ENCODE measurements around the gene PEX16. TPM values are rescaled to one million over a fixed set of nuclear protein-coding genes. Genes with fewer than 3 reads are reported as not detected.

PEX16 gene
- total and polyA plus RNA-seq, 10 donors, result 29.2 to 50.1 (median 34.9) TPM

DNA sequence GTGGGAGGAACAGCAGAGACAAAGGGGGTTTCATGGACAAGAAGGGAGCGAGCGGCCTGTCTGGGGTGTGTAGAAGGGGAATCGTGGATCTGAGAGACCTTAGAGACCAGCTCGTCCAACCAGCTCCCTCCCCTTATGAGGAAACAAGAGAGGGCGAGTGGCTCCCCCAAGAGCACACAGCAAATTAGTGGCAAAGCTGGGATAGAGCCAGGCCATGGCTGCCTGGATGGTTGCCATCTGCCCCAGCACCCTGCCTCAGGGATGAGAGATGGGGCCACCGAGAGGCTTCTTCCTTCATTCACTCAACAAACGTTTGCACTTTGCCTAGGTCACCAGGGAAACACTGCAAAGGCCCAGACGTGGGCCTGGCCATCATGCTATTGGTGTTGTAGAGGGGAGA, 28.1 kb downstream of the PEX16 start:
- Histone ChIP-seq H3K27me3 (replicated peaks in 1 of 7) (peaks cover 0 to 25% (median 0%) of the 10 kb centered on the region in 7 donors), H3K9me3 (no peaks in the 10 kb centered on the region), H3K36me3 (no peaks in the 10 kb centered on the region), H3K27ac (no peak overlapping the region), H3K4me1 (peaks cover 0 to 15% (median 14%) of the 10 kb centered on the region in 6 donors), H3K4me3 (no peak overlapping the region)
- DNase-seq, result no peak
- no peak for TF ChIP-seq POLR2A (IDR thresholded peaks at IDR 0.05)
- no peak for TF ChIP-seq POLR2AphosphoS5 (IDR thresholded peaks at IDR 0.05)
- TF ChIP-seq, protein P1, sequence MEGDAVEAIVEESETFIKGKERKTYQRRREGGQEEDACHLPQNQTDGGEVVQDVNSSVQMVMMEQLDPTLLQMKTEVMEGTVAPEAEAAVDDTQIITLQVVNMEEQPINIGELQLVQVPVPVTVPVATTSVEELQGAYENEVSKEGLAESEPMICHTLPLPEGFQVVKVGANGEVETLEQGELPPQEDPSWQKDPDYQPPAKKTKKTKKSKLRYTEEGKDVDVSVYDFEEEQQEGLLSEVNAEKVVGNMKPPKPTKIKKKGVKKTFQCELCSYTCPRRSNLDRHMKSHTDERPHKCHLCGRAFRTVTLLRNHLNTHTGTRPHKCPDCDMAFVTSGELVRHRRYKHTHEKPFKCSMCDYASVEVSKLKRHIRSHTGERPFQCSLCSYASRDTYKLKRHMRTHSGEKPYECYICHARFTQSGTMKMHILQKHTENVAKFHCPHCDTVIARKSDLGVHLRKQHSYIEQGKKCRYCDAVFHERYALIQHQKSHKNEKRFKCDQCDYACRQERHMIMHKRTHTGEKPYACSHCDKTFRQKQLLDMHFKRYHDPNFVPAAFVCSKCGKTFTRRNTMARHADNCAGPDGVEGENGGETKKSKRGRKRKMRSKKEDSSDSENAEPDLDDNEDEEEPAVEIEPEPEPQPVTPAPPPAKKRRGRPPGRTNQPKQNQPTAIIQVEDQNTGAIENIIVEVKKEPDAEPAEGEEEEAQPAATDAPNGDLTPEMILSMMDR (IDR thresholded peaks at IDR 0.05 in 8 of 11, conservative IDR thresholded peaks at IDR 0.05 in 3 of 11), result no peak
- intact Hi-C loops (cut with DNase I; ENCODE audit: low total_unique reads), result no loop called here
- WGBS, 5 donors, result 79 to 91% (median 86%) methylated on average over 8 of the region's 8 CpGs

DNA sequence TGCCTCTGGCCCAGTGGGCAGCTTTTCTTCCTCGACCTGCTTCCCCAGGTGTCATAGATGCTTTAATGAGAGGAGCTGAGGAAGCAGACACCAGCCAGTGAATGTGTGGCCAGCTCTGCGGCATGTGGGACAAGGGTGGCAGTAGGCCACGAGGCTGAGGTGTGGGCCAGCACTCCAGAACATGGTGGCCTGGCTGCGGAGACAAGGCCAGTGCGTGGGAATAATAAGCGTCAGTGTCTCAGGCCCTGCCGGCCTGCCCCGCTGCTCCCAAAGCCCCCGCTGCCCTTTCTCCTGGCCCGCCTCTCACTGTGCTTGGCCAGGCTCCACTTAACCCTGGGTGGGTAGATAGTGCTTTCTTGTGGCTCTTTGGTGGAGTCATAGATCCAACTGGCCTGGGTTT, 30.1 kb downstream of the PEX16 start:
- no peak for TF ChIP-seq POLR2A (IDR thresholded peaks at IDR 0.05)
- peak in 1 of 3 donors; percentile 34 for TF ChIP-seq POLR2AphosphoS5 (IDR thresholded peaks at IDR 0.05)
- 89 to 94% (median 91%) methylated on average over 7 to 10 of the region's 10 CpGs for WGBS, 5 donors
- Histone ChIP-seq H3K4me3 (no peak overlapping the region), H3K27me3 (replicated peaks in 1 of 7) (peaks cover 0 to 18% (median 0%) of the 10 kb centered on the region in 7 donors), H3K9me3 (no peaks in the 10 kb centered on the region), H3K27ac (no peak overlapping the region), H3K4me1 (peaks cover 0 to 15% (median 14%) of the 10 kb centered on the region in 6 donors), H3K36me3 (peaks cover 0 to 7% (median under 1%) of the 10 kb centered on the region in 6 donors)
- intact Hi-C loops (cut with DNase I; ENCODE audit: low total_unique reads), result no loop called here
- DNase-seq, result no peak

GRCh38 chr11:45886816-45887520, 30.7 kb downstream of the PEX16 start:
- peaks cover 0 to 18% (median 0%) of the 10 kb centered on the region in 7 donors for H3K27me3 ChIP-seq (replicated peaks in 1 of 7)
- TF ChIP-seq POLR2A (IDR thresholded peaks at IDR 0.05) (no peak), POLR2AphosphoS5 (IDR thresholded peaks at IDR 0.05) (no peak)
- TF ChIP-seq, protein P1 (IDR thresholded peaks at IDR 0.05 in 8 of 11, conservative IDR thresholded peaks at IDR 0.05 in 3 of 11), result no peak
- 88 to 98% (median 89%) methylated on average over 4 of the region's 4 CpGs for WGBS, 5 donors

DNA sequence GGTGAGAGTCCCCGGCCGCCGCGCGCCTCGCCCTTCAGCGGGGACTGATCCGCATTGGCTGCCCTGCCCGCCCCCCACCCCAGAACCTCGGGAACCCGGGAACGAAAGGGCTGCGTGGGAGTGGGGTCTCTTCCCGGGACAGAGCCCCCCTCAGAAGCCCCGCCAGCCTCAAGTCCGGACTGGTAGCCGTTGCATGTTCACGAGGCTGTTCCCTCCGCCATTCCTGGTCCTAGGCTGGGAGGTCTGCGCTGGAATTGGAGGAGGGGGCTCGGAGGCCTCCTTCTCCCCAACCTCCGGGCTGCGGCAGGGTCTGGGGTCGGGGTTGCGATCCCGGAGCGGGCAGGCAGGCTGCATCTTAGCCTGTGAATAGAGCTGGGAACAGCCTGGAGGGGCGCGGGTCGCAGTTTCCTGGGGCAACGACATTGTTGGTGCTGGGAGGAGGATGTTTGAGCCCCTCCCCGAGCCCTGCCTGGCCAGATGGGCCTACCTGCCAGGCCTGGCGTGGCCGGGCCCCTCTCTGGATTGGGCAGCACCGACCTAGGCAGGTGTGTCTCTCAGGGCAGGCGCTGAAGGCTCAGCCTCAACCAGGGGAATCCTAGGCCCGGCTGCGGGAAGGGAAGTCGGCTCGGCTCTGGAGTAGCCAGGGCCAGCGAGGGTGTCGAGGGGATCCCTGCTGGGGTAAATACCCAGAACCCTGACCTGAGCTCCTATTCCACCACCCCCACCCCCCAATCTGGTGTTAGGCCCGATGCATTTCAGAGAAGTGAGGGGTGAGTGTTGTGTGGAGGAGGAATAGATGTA, 31.6 kb downstream of the PEX16 start:
- peaks cover 0 to 21% (median 14%) of the 10 kb centered on the region in 6 donors for H3K36me3 ChIP-seq
- WGBS, 5 donors, result 14 to 20% (median 15%) methylated on average over 24 to 43 of the region's 43 CpGs
- peak in 1 of 3 donors; percentile 66 for TF ChIP-seq POLR2AphosphoS5 (IDR thresholded peaks at IDR 0.05)
- TF ChIP-seq POLR2A (IDR thresholded peaks at IDR 0.05), result no peak
- TF ChIP-seq, protein P1 (IDR thresholded peaks at IDR 0.05 in 8 of 11, conservative IDR thresholded peaks at IDR 0.05 in 3 of 11), result no peak
- H3K27me3 ChIP-seq (replicated peaks in 1 of 7), result peaks cover 0 to 18% (median 0%) of the 10 kb centered on the region in 7 donors
- intact Hi-C loops (cut with DNase I; ENCODE audit: low total_unique reads), result no loop called here
- H3K4me3 ChIP-seq, result peak overlapping the region; percentile 18 to 80 (median 50)
- no peaks in the 10 kb centered on the region for H3K9me3 ChIP-seq
- DNase-seq, result no peak
- H3K27ac ChIP-seq, result no peak overlapping the region
- H3K4me1 ChIP-seq, result peaks cover 0 to 15% (median 14%) of the 10 kb centered on the region in 6 donors

More at GRCh38 chr11:45886816-45887520, 30.7 kb downstream of the PEX16 start:
- Histone ChIP-seq H3K4me1 (peaks cover 0 to 15% (median 14%) of the 10 kb centered on the region in 6 donors), H3K9me3 (no peaks in the 10 kb centered on the region), H3K36me3 (peaks cover 0 to 13% (median 5%) of the 10 kb centered on the region in 6 donors), H3K27ac (no peak overlapping the region), H3K4me3 (no peak overlapping the region)
- DNase-seq, result no peak
- intact Hi-C loops (cut with DNase I; ENCODE audit: low total_unique reads), result no loop called here

All from spleen (tissue), 11 donors.